ENCODE data around the gene SMOC1. TPM values are rescaled to one million over a fixed set of nuclear protein-coding genes. Genes with fewer than 3 reads are reported as not detected.

SMOC1 gene
- total RNA-seq, 1 experiment from 2014 or later = not detected

GRCh38 chr14:69982886-69983285 is 103.7 kb downstream of the SMOC1 start:
- DNase-seq (no peak), ATAC-seq (no peak)
- Histone ChIP-seq H3K79me2 (ENCODE audit: low read length) (no peaks in the 10 kb centered on the region), H3K27ac (ENCODE audit: low read length) (no peak overlapping the region), H2AFZ (ENCODE audit: low read length) (no peak overlapping the region), H3F3A (ENCODE audit: low read length, unreplicated experiment) (no peaks in the 10 kb centered on the region), H3K4me3 (ENCODE audit: low read length) (no peak overlapping the region), H3K27me3 (ENCODE audit: low read length) (peaks cover 73% of the 10 kb centered on the region), H3K36me3 (ENCODE audit: low read depth, low read length) (no peaks in the 10 kb centered on the region), H3K9me2 (replicated peaks; ENCODE audit: low read length) (no peaks in the 10 kb centered on the region), H3K9ac (ENCODE audit: low read length) (no peak overlapping the region), H4K20me1 (ENCODE audit: low read length) (no peaks in the 10 kb centered on the region), H3K4me2 (ENCODE audit: low read length) (no peak overlapping the region), H3K4me1 (ENCODE audit: insufficient read depth, low read length) (no peaks in the 10 kb centered on the region), H3K9me3 (ENCODE audit: low read length) (no peaks in the 10 kb centered on the region)
- BruUV-seq (replicated peaks) = no TSS peak
- ChIA-PET POLR2A (ENCODE audit: unreplicated experiment) (no interaction called here), CTCF (no interaction called here)
- intact Hi-C loops (cut with micrococcal nuclease) = no loop called here
- TF ChIP-seq, protein P1, sequence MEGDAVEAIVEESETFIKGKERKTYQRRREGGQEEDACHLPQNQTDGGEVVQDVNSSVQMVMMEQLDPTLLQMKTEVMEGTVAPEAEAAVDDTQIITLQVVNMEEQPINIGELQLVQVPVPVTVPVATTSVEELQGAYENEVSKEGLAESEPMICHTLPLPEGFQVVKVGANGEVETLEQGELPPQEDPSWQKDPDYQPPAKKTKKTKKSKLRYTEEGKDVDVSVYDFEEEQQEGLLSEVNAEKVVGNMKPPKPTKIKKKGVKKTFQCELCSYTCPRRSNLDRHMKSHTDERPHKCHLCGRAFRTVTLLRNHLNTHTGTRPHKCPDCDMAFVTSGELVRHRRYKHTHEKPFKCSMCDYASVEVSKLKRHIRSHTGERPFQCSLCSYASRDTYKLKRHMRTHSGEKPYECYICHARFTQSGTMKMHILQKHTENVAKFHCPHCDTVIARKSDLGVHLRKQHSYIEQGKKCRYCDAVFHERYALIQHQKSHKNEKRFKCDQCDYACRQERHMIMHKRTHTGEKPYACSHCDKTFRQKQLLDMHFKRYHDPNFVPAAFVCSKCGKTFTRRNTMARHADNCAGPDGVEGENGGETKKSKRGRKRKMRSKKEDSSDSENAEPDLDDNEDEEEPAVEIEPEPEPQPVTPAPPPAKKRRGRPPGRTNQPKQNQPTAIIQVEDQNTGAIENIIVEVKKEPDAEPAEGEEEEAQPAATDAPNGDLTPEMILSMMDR (conservative IDR thresholded peaks at IDR 0.05; ENCODE audit: low read depth, low read length) = no peak
- TF ChIP-seq EZH2 (IDR thresholded peaks at IDR 0.05; ENCODE audit: low read length, unreplicated experiment) = no peak

GRCh38 chr14:69983317-69983716 is 104.1 kb downstream of the SMOC1 start:
- CTCF ChIA-PET = no interaction called here
- DNase-seq (no peak), ATAC-seq (no peak)
- Histone ChIP-seq H3F3A (ENCODE audit: low read length, unreplicated experiment) (no peaks in the 10 kb centered on the region), H3K4me1 (ENCODE audit: insufficient read depth, low read length) (no peaks in the 10 kb centered on the region), H3K36me3 (ENCODE audit: low read depth, low read length) (no peaks in the 10 kb centered on the region), H2AFZ (ENCODE audit: low read length) (no peak overlapping the region), H3K4me3 (ENCODE audit: low read length) (no peak overlapping the region), H3K9me2 (replicated peaks; ENCODE audit: low read length) (no peaks in the 10 kb centered on the region), H3K9me3 (ENCODE audit: low read length) (no peaks in the 10 kb centered on the region), H3K9ac (ENCODE audit: low read length) (no peak overlapping the region), H3K4me2 (ENCODE audit: low read length) (no peak overlapping the region), H3K79me2 (ENCODE audit: low read length) (no peaks in the 10 kb centered on the region), H3K27me3 (ENCODE audit: low read length) (peaks cover 73% of the 10 kb centered on the region), H4K20me1 (ENCODE audit: low read length) (no peaks in the 10 kb centered on the region), H3K27ac (ENCODE audit: low read length) (no peak overlapping the region)
- intact Hi-C loops (cut with micrococcal nuclease) = no loop called here
- POLR2A ChIA-PET (ENCODE audit: unreplicated experiment) = no interaction called here
- BruUV-seq (replicated peaks) = no TSS peak
- TF ChIP-seq EZH2phosphoT487 (IDR thresholded peaks at IDR 0.05; ENCODE audit: borderline replicate concordance, low read length) = no peak

DNA sequence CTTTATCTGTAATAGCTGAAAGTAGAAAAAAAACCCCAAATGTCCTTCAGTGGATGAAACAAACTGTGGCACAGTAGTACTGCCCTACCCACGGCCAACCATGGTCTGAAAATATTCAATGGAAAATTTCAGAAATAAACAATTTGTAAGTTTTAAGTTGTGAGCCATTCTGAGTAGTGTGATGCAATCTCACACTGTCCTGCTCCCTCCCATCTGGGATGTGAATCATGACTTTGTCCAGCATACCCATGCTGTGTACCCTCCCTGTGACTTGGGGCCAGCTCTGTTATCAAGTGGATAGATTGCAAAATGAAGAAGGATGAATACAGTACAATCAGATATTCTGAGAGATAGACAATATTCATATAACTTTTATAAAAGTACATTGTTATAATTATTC is 106.2 kb downstream of the SMOC1 start:
- no peak overlapping the region for H3K9ac ChIP-seq (ENCODE audit: low read length)
- H3K4me3 ChIP-seq (ENCODE audit: low read length) = no peak overlapping the region

More for the DNA sequence above, 106.2 kb downstream of the SMOC1 start:
- no peaks in the 10 kb centered on the region for H3K9me3 ChIP-seq (ENCODE audit: low read length)
- ChIA-PET CTCF (no interaction called here), POLR2A (ENCODE audit: unreplicated experiment) (no interaction called here)
- H3K36me3 ChIP-seq (ENCODE audit: low read depth, low read length) = no peaks in the 10 kb centered on the region
- no peaks in the 10 kb centered on the region for H3K9me2 ChIP-seq (replicated peaks; ENCODE audit: low read length)
- TF ChIP-seq, protein P1 (conservative IDR thresholded peaks at IDR 0.05; ENCODE audit: low read depth, low read length) = no peak
- TF ChIP-seq EZH2 (IDR thresholded peaks at IDR 0.05; ENCODE audit: low read length, unreplicated experiment) = no peak
- DNase-seq (no peak), ATAC-seq (no peak)
- H3K79me2 ChIP-seq (ENCODE audit: low read length) = no peaks in the 10 kb centered on the region
- no TSS peak for BruUV-seq (replicated peaks)
- H2AFZ ChIP-seq (ENCODE audit: low read length) = no peak overlapping the region
- H3K4me1 ChIP-seq (ENCODE audit: insufficient read depth, low read length) = no peaks in the 10 kb centered on the region
- no peak overlapping the region for H3K27ac ChIP-seq (ENCODE audit: low read length)
- peaks cover 84% of the 10 kb centered on the region for H3K27me3 ChIP-seq (ENCODE audit: low read length)
- H3F3A ChIP-seq (ENCODE audit: low read length, unreplicated experiment) = no peaks in the 10 kb centered on the region
- intact Hi-C loops (cut with micrococcal nuclease) = no loop called here
- no peak overlapping the region for H3K4me2 ChIP-seq (ENCODE audit: low read length)
- no peaks in the 10 kb centered on the region for H4K20me1 ChIP-seq (ENCODE audit: low read length)

All from PC-3 (cell line).